Stomach (tissue), 19 donors: ENCODE data around the gene QARS1. TPM values are rescaled to one million over a fixed set of nuclear protein-coding genes. Genes with fewer than 3 reads are reported as not detected.
A peak's percentile ranks its signal among the peaks of the same experiment; 100 is the strongest.

Experiments used
- DNase-seq, 2 donors: peaks; one replicate each; pipeline versions ENCODE4 v3.0.0 to v3.0.0-alpha.2; 2013 to 2019
- H3K27ac ChIP-seq, 5 donors: fragments of 200-600 bp in 4 of 5; sonication (generic) in 4 of 5; one replicate each; pipeline ENCODE4 v1.5.1; 2013 to 2019; ENCODE audit warnings: mild to moderate bottlenecking in 1 of 5, moderate library complexity in 1 of 5
- H3K27me3 ChIP-seq, 3 donors: fragments of 200-600 bp; sonication (generic); one replicate each; pipeline ENCODE4 v1.5.1; 2017 to 2019; ENCODE audit warnings: mixed run types in 1 of 3
- H3K36me3 ChIP-seq, 4 donors: fragments of 200-600 bp; sonication (generic); 1 replicate in 3 of 4; 2 replicates in 1 of 4; pipeline ENCODE4 v1.5.1; 2016 to 2019
- H3K4me1 ChIP-seq, 4 donors: fragments of 200-600 bp; sonication (generic); one replicate each; pipeline ENCODE4 v1.5.1; 2016 to 2019
- H3K4me3 ChIP-seq, 4 donors: fragments of 200-600 bp; sonication (generic) in 3 of 4; one replicate each; pipeline ENCODE4 v1.5.1; 2016 to 2019; ENCODE audit warnings: mild to moderate bottlenecking in 1 of 4
- H3K9me3 ChIP-seq, 4 donors: fragments of 200-600 bp; sonication (generic); one replicate each; pipeline ENCODE4 v1.5.1; 2016 to 2019
- CTCF ChIP-seq, 7 experiments: fragments of 450-650 bp in 4 of 7; fragments of 200-600 bp in 3 of 7; sonication (generic) in 3 of 7; IDR thresholded peaks; one replicate each; pipeline ENCODE4 v1.5.1; 2016 to 2019; ENCODE audit warnings: antibody characterized with exemption in 7 of 7, control low read depth in 2 of 7, mild to moderate bottlenecking in 1 of 7
- EP300 ChIP-seq: sonication (generic); formaldehyde crosslinking; IDR thresholded peaks from one replicate; pipeline ENCODE4 v1.6.1; 2017; ENCODE audit warnings: antibody characterized with exemption
- POLR2A ChIP-seq, 4 donors: fragments of 450-650 bp; IDR thresholded peaks; one replicate each; pipeline ENCODE4 v1.6.1; 2016; ENCODE audit warnings: antibody characterized with exemption in 4 of 4, control low read depth in 2 of 4, mild to moderate bottlenecking in 1 of 4, moderate library complexity in 1 of 4
- POLR2AphosphoS5 ChIP-seq, 3 donors: sonication (generic); formaldehyde crosslinking; IDR thresholded peaks; one replicate each; pipeline ENCODE4 v1.6.1; 2016; ENCODE audit warnings: antibody characterized with exemption in 3 of 3
- WGBS, 5 donors: extraction: QIAGEN DNeasy Blood & Tissue Kit in 3 of 5; methylation state at CpG; one replicate each; pipeline versions ENCODE4 v1.1.5 to v1.1.7; 2013 to 2018; 5-methylcytosine and 5-hydroxymethylcytosine counted together
- intact Hi-C: fragments of 100-400 bp; cut with DNase I; formaldehyde crosslinking; loops from one replicate; pipeline ENCODE4 v1.15.1; 2023; ENCODE audit warnings: low total_unique reads
- long read RNA-seq, 10 donors: transcript quantifications; one replicate each; lab custom pipeline, GENCODE V29; 2026
- polyA plus RNA-seq, 3 donors: library from polyadenylated mRNA; stranded (reverse); fragments of 200-250 nt; gene quantifications; one replicate each; pipeline ENCODE4 v1.2.3, GENCODE V29; 2013
- total RNA-seq, 5 donors: library from RNA; depleted of rRNA; stranded (reverse); fragments of >200 nt; gene quantifications; one replicate each; pipeline versions ENCODE4 v1.1.0 to v1.2.3, GENCODE V29; 2014 to 2016
- donor health status: healthy with polysubstance abuse.
- donor health status: Bipolar disorder and iron deficiency.
- donor health status: healthy.

Gene QARS1
- total RNA-seq (100 to 1,000 TPM; 151 to 418 (median 217) TPM), polyA plus RNA-seq (100 to 1,000 TPM; 241 to 303 (median 265) TPM)
- long read RNA-seq, donor 1, transcript QARS-201 (24 exons, 2,827 nt) = major isoform, 11 of 15 reads
- long read RNA-seq, donor 1, partial matches to known transcripts = 0 of 15 reads
- long read RNA-seq, donor 1, other reads (novel, unspliced or antisense) = 0 of 15 reads
- long read RNA-seq, donor 2, transcript QARS-201 (24 exons, 2,827 nt) = major isoform, 13 of 32 reads
- long read RNA-seq, donor 2, partial matches to known transcripts = 14 of 32 reads
- long read RNA-seq, donor 2, other reads (novel, unspliced or antisense) = 0 of 32 reads
- long read RNA-seq, donor 3, transcript QARS-201 (24 exons, 2,827 nt) = major isoform, 9 of 26 reads
- long read RNA-seq, donor 3, partial matches to known transcripts = 7 of 26 reads
- long read RNA-seq, donor 3, other reads (novel, unspliced or antisense) = 0 of 26 reads
- long read RNA-seq, donor 4, partial matches to known transcripts = 0 of 3 reads
- long read RNA-seq, donor 4, other reads (novel, unspliced or antisense) = 0 of 3 reads
- long read RNA-seq, donor 5, transcript QARS-201 (24 exons, 2,827 nt) = major isoform, 21 of 41 reads
- long read RNA-seq, donor 5, partial matches to known transcripts = 10 of 41 reads
- long read RNA-seq, donor 5, other reads (novel, unspliced or antisense) = 0 of 41 reads
- long read RNA-seq, donor 6 = 0 reads
- long read RNA-seq, donor 7, transcript QARS-223 (4 exons, 679 nt) = minor isoform, 7 of 39 reads
- long read RNA-seq, donor 7, transcript QARS-201 (24 exons, 2,827 nt) = major isoform, 16 of 39 reads
- long read RNA-seq, donor 7, partial matches to known transcripts = 12 of 39 reads
- long read RNA-seq, donor 7, other reads (novel, unspliced or antisense) = 0 of 39 reads
- long read RNA-seq, donor 8, transcript QARS-201 (24 exons, 2,827 nt) = major isoform, 28 of 53 reads
- long read RNA-seq, donor 8, transcript QARS-223 (4 exons, 679 nt) = minor isoform, 5 of 53 reads
- long read RNA-seq, donor 8, partial matches to known transcripts = 17 of 53 reads
- long read RNA-seq, donor 8, other reads (novel, unspliced or antisense) = 0 of 53 reads
- long read RNA-seq, donor 9, transcript QARS-201 (24 exons, 2,827 nt) = minor isoform, 9 of 42 reads
- long read RNA-seq, donor 9, transcript QARS-223 (4 exons, 679 nt) = major isoform, 10 of 42 reads
- long read RNA-seq, donor 9, partial matches to known transcripts = 18 of 42 reads
- long read RNA-seq, donor 9, other reads (novel, unspliced or antisense) = 0 of 42 reads
- long read RNA-seq, donor 10, transcript QARS-201 (24 exons, 2,827 nt) = major isoform, 7 of 16 reads
- long read RNA-seq, donor 10, partial matches to known transcripts = 7 of 16 reads
- long read RNA-seq, donor 10, other reads (novel, unspliced or antisense) = 0 of 16 reads

- peak within 1 kb of the TSS; percentile 84 to 92 (median 87) for H3K27ac ChIP-seq
- intact Hi-C loops = no loop called here
- H3K27me3 ChIP-seq = no peaks in the 10 kb centered on the region
- TF ChIP-seq POLR2AphosphoS5 (IDR thresholded peaks at IDR 0.05) (peak; percentile 28 to 80 (median 62)), EP300 (no peak)
- DNase-seq = peak; percentile 95 to 98
- H3K36me3 ChIP-seq = peaks cover 41 to 76% (median 66%) of the 10 kb centered on the region in 4 donors
- H3K4me3 ChIP-seq = peak within 1 kb of the TSS; percentile 87 to 96 (median 88)
- H3K9me3 ChIP-seq = no peaks in the 10 kb centered on the region
- 1 to 2% (median 1%) methylated on average over 37 to 50 of the region's 50 CpGs for WGBS, 5 donors
- H3K4me1 ChIP-seq = peaks cover 18 to 35% (median 28%) of the 10 kb centered on the region in 4 donors
Observed at GRCh38 chr3:49104427-49105291, at the start of gene QARS1. QARS1 (minus strand) TSS chr3:49104757; CDS start chr3:49104733, 24 bp downstream.

DNA sequence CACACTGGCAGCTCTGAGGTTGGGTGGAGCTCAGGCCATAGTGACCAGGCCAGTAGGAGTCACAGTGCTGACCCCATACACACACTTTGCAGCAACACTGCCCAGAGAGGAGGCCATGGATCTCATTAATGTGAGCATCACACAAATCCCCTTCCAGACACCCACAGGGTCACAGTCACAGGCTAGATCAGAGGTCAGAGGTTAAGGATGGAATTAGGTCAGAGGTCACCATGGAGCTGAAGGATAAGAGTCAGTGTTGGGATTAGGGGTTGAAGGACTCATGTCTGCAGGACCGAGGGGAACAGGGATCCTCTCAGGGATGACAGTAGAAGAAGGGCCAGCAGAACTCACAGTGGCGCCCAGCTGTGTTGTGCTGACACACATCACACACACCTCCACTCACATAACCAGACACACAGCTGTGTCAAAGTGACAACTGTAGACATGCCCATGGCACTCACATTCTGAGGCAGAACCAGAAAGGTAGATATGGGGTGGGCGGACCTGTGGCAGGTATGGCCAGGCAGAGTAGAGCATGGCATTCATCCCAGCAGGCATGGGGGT is 48.9 kb upstream of the QARS1 start:
- Histone ChIP-seq H3K36me3 (no peaks in the 10 kb centered on the region), H3K4me1 (no peaks in the 10 kb centered on the region), H3K9me3 (no peaks in the 10 kb centered on the region), H3K4me3 (no peak overlapping the region), H3K27me3 (no peaks in the 10 kb centered on the region), H3K27ac (no peak overlapping the region)
- intact Hi-C loops = no loop called here
- 74 to 95% (median 84%) methylated on average over 3 of the region's 3 CpGs for WGBS, 5 donors
- DNase-seq = no peak
- TF ChIP-seq POLR2A (IDR thresholded peaks at IDR 0.05) (no peak), POLR2AphosphoS5 (IDR thresholded peaks at IDR 0.05) (no peak), EP300 (no peak), CTCF (IDR thresholded peaks at IDR 0.05) (no peak)

- Histone ChIP-seq H3K27ac (no peak overlapping the region), H3K4me3 (no peak overlapping the region), H3K4me1 (no peaks in the 10 kb centered on the region), H3K27me3 (no peaks in the 10 kb centered on the region), H3K36me3 (no peaks in the 10 kb centered on the region), H3K9me3 (no peaks in the 10 kb centered on the region)
- WGBS, 5 donors = 88 to 92% (median 90%) methylated on average over 2 of the region's 2 CpGs
- intact Hi-C loops = no loop called here
- no peak for DNase-seq
- TF ChIP-seq POLR2AphosphoS5 (IDR thresholded peaks at IDR 0.05) (no peak), CTCF (IDR thresholded peaks at IDR 0.05) (no peak), EP300 (no peak), POLR2A (IDR thresholded peaks at IDR 0.05) (no peak)
Observed at GRCh38 chr3:49151610-49152009, 47.1 kb upstream of the QARS1 start.

DNA sequence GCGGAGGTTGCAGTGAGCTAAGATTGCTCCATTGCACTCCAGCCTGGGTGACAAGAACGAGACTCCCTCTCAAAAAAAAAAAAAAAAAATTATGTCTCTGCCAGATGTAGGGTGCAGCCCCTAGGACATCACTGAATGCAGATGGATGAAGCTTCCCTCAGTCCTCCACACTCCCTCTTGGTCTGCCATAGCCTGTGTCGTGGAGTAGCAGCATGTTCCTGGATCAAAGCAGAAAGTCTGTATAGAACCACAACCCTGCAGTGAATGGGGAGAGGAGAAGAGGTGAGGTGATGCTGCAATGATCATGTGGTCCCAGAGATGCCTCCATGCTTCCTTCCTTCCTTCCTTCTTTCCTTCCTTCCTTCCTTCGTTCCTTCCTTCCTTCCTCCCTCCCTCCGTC is 43.6 kb upstream of the QARS1 start:
- DNase-seq = no peak
- Histone ChIP-seq H3K27me3 (no peaks in the 10 kb centered on the region), H3K36me3 (no peaks in the 10 kb centered on the region), H3K4me1 (no peaks in the 10 kb centered on the region), H3K9me3 (no peaks in the 10 kb centered on the region), H3K4me3 (no peak overlapping the region), H3K27ac (no peak overlapping the region)
- intact Hi-C loops = no loop called here
- 69 to 84% (median 78%) methylated on average over 5 of the region's 5 CpGs for WGBS, 5 donors
- no peak for TF ChIP-seq EP300
- no peak for TF ChIP-seq POLR2A (IDR thresholded peaks at IDR 0.05)
- no peak for TF ChIP-seq POLR2AphosphoS5 (IDR thresholded peaks at IDR 0.05)
- no peak for TF ChIP-seq CTCF (IDR thresholded peaks at IDR 0.05)
